Upper lobe of left lung (tissue), 6 donors: ENCODE data around the gene RAP1GDS1. TPM values are rescaled to one million over a fixed set of nuclear protein-coding genes. Genes with fewer than 3 reads are reported as not detected.

Experiments
- ATAC-seq, 2 donors: fragments of 200-7000 bp; cut with Tn5 transposase; one replicate each; pipeline ENCODE4 v1.9.1; 2022; ENCODE audit warnings: mild to moderate bottlenecking in 2 of 2, moderate library complexity in 2 of 2; ENCODE audit not compliant: low FRiP score in 2 of 2
- DNase-seq, 2 donors: peaks; one replicate each; pipeline ENCODE4 v3.0.0-alpha.2; 2019 to 2020
- H3K27ac ChIP-seq, 4 donors: fragments of 200-600 bp; sonication (generic); one replicate each; pipeline ENCODE4 v1.5.1; 2016 to 2019
- H3K27me3 ChIP-seq, 4 donors: fragments of 200-600 bp; sonication (generic); one replicate each; pipeline ENCODE4 v1.5.1; 2017 to 2019
- H3K36me3 ChIP-seq, 4 donors: fragments of 200-600 bp; sonication (generic); one replicate each; pipeline ENCODE4 v1.5.1; 2016 to 2019
- H3K4me1 ChIP-seq, 4 donors: fragments of 200-600 bp; sonication (generic); one replicate each; pipeline ENCODE4 v1.5.1; 2018 to 2019
- H3K4me3 ChIP-seq, 4 donors: fragments of 200-600 bp; sonication (generic); one replicate each; pipeline ENCODE4 v1.5.1; 2017 to 2019; ENCODE audit warnings: mild to moderate bottlenecking in 2 of 4, moderate library complexity in 1 of 4
- H3K9me3 ChIP-seq, 4 donors: fragments of 200-600 bp; sonication (generic); one replicate each; pipeline ENCODE4 v1.5.1; 2018 to 2019
- CTCF ChIP-seq, 6 experiments: fragments of 450-650 bp in 4 of 6; fragments of 200-600 bp in 2 of 6; sonication (generic) in 2 of 6; IDR thresholded peaks; one replicate each; pipeline ENCODE4 v1.5.1; 2016 to 2019; ENCODE audit warnings: antibody characterized with exemption in 6 of 6
- EP300 ChIP-seq, 4 donors: sonication (generic); formaldehyde crosslinking; IDR thresholded peaks; one replicate each; pipeline ENCODE4 v1.5.1; 2017; ENCODE audit warnings: antibody characterized with exemption in 4 of 4, control low read depth in 2 of 4
- POLR2A ChIP-seq, 4 donors: fragments of 450-650 bp; IDR thresholded peaks; one replicate each; pipeline ENCODE4 v1.5.1; 2016 to 2017; ENCODE audit warnings: antibody characterized with exemption in 4 of 4, mild to moderate bottlenecking in 2 of 4
- POLR2AphosphoS5 ChIP-seq, 2 donors: sonication (generic); formaldehyde crosslinking; IDR thresholded peaks; one replicate each; pipeline ENCODE4 v1.5.1; 2017; ENCODE audit warnings: antibody characterized with exemption in 2 of 2
- WGBS, 2 donors: methylation state at CpG; one replicate each; pipeline ENCODE4 v1.1.5; 2017 to 2018; 5-methylcytosine and 5-hydroxymethylcytosine counted together
- total RNA-seq, 6 donors: library from RNA; depleted of rRNA in 4 of 6; stranded (reverse); fragments of >200 nt in 4 of 6; gene quantifications; one replicate each; pipeline versions ENCODE4 v1.1.0 to v1.2.1, GENCODE V29; 2016 to 2021
- donor health status: DM: no; HTN: no; CAD: no; lungs with moderate emphysema.
- donor health status: DM: no; HTN: yes; CAD: no; lungs with severe emphysema.

RAP1GDS1 gene
- total RNA-seq, 6 donors from 2014 or later: 20.6 to 63.9 (median 35.5) TPM

DNA sequence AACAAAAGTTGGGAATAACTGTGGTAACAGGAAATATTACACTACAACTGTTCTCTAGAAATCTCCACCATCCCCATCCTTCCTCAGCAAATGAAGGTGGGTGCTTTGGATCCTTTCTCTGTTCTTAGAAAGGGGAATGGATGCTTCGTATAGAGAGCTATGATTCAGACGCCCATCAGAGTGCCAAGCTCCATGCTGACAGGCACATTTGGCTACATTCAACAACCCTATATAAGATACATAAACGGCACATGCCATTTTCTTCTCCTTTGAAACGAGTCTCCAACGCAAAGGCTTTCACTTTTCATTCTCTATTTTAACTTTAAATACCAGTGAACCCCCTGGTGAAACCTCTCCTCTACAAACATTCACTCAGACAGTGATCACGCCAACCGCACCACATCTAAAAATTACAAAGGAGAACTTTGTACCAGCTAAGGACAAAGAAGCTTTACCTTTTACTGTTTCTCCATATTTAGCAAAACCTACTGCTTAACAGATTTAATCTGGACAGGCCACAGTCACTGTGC is 224.7 kb downstream of the RAP1GDS1 start:
- H3K9me3 ChIP-seq: no peaks in the 10 kb centered on the region
- H3K27ac ChIP-seq: no peak overlapping the region
- TF ChIP-seq POLR2A (IDR thresholded peaks at IDR 0.05) (no peak), CTCF (IDR thresholded peaks at IDR 0.05) (no peak), EP300 (IDR thresholded peaks at IDR 0.05) (no peak), POLR2AphosphoS5 (IDR thresholded peaks at IDR 0.05) (no peak)
- no peaks in the 10 kb centered on the region for H3K36me3 ChIP-seq
- no peaks in the 10 kb centered on the region for H3K27me3 ChIP-seq
- 89 to 91% methylated on average over 7 of the region's 7 CpGs for WGBS, 2 donors
- ATAC-seq: no peak
- DNase-seq: no peak
- H3K4me1 ChIP-seq: no peaks in the 10 kb centered on the region
- no peak overlapping the region for H3K4me3 ChIP-seq

GRCh38 chr4:98490251-98490650 is 229.1 kb downstream of the RAP1GDS1 start:
- TF ChIP-seq POLR2AphosphoS5 (IDR thresholded peaks at IDR 0.05): no peak
- TF ChIP-seq EP300 (IDR thresholded peaks at IDR 0.05): no peak
- TF ChIP-seq POLR2A (IDR thresholded peaks at IDR 0.05): no peak
- Histone ChIP-seq H3K4me1 (no peaks in the 10 kb centered on the region), H3K27me3 (no peaks in the 10 kb centered on the region), H3K4me3 (no peak overlapping the region), H3K36me3 (no peaks in the 10 kb centered on the region), H3K9me3 (no peaks in the 10 kb centered on the region), H3K27ac (no peak overlapping the region)
- no peak for ATAC-seq
- WGBS, 2 donors: 90 to 95% methylated on average over 3 of the region's 3 CpGs
- no peak for DNase-seq

- Histone ChIP-seq H3K4me3 (no peak overlapping the region), H3K4me1 (no peaks in the 10 kb centered on the region), H3K27ac (no peak overlapping the region), H3K9me3 (no peaks in the 10 kb centered on the region), H3K36me3 (no peaks in the 10 kb centered on the region), H3K27me3 (no peaks in the 10 kb centered on the region)
- TF ChIP-seq POLR2AphosphoS5 (IDR thresholded peaks at IDR 0.05) (no peak), EP300 (IDR thresholded peaks at IDR 0.05) (no peak), CTCF (IDR thresholded peaks at IDR 0.05) (no peak), POLR2A (IDR thresholded peaks at IDR 0.05) (no peak)
- WGBS, 2 donors: 94 to 95% methylated on average over 7 of the region's 7 CpGs
- DNase-seq (no peak), ATAC-seq (no peak)
Observed at GRCh38 chr4:98491899-98492559, 230.8 kb downstream of the RAP1GDS1 start.

DNA sequence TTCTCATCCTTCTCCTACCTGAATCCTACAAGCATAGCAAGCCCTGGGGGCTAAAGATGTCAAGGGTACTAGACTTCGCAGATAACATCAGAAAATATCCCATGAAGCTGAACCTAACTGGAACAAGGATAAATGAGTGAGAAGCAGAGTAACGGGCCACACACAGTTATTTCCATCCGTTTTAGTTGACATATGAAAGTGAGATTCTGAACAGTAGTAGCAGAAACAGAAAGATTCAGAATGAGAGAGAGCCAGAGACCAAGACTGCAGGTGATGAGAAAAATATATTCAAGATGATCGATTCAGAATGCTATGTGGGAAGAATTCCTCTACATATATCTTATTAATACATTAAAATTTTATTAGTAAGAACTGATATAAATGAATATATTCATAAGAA is 232.1 kb downstream of the RAP1GDS1 start:
- Histone ChIP-seq H3K27me3 (no peaks in the 10 kb centered on the region), H3K27ac (no peak overlapping the region), H3K4me3 (no peak overlapping the region), H3K4me1 (no peaks in the 10 kb centered on the region), H3K36me3 (no peaks in the 10 kb centered on the region), H3K9me3 (no peaks in the 10 kb centered on the region)
- DNase-seq (no peak), ATAC-seq (no peak)
- 66 to 71% methylated on average over 4 of the region's 4 CpGs for WGBS, 2 donors
- TF ChIP-seq EP300 (IDR thresholded peaks at IDR 0.05): no peak
- TF ChIP-seq CTCF (IDR thresholded peaks at IDR 0.05): no peak
- no peak for TF ChIP-seq POLR2AphosphoS5 (IDR thresholded peaks at IDR 0.05)
- no peak for TF ChIP-seq POLR2A (IDR thresholded peaks at IDR 0.05)

Other genes with a start within 250 kb of the RAP1GDS1 start
- 1 to 10 TPM in 2 of 6 donors, under 1 TPM in 3, not detected in 1; 0.30 to 5.2 (median 0.49) TPM for gene STPG2, start 117.9 kb upstream of the RAP1GDS1 start, total RNA-seq